GM19099 (cell line): ENCODE measurements around the gene GIPC3.

Source experiments
- POLR2A ChIP-seq: IDR thresholded peaks from 3 replicates; pipeline ENCODE4 v1.6.1; 2011; ENCODE audit warnings: low read depth; ENCODE audit not compliant: insufficient read length; ENCODE audit errors: extremely low read depth

Gene GIPC3

GRCh38 chr19:3605361-3605760 is 20.1 kb downstream of the GIPC3 start:
- no peak for TF ChIP-seq POLR2A

GRCh38 chr19:3605770-3606169 is 20.5 kb downstream of the GIPC3 start:
- no peak for TF ChIP-seq POLR2A

- no peak for TF ChIP-seq POLR2A
Measured at GRCh38 chr19:3606174-3606689, 21.0 kb downstream of the GIPC3 start.

DNA sequence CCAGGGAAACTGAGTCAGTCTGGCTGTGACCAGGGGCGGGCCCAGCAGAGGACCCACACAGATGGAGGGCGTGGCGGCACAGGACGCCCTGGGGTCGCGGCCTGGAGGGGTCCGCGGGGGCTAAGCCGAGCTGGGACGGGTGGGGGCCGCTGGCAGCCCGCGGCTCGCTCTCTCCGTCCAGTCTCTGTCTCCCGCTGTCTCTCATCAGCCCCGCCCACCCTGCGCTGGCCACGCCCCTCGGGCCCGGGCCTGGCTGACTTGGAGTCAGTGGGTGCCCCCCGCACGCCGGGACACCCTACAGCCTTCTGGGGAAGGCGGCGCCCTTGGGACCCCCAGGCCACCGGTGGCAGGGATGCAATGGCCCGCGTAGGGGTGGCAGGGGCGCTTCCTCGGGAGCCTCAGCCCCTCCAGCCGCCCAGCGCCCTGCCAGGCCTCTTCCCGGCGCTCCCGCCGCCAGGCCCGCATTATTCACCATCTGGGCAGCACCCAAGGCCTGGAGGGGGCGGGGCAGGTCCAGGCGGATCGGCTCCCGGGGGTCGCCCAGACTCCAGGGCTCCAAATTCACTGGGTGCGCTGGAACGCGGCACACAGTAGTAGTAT is 21.5 kb downstream of the GIPC3 start, which contains the start of gene TBXA2R:
Gene TBXA2R, minus strand, starts transcription at position 186 of the 600 bp plus-strand sequence. CDS start 6,241 bp downstream, outside the sequence.
- no peak for TF ChIP-seq POLR2A

DNA sequence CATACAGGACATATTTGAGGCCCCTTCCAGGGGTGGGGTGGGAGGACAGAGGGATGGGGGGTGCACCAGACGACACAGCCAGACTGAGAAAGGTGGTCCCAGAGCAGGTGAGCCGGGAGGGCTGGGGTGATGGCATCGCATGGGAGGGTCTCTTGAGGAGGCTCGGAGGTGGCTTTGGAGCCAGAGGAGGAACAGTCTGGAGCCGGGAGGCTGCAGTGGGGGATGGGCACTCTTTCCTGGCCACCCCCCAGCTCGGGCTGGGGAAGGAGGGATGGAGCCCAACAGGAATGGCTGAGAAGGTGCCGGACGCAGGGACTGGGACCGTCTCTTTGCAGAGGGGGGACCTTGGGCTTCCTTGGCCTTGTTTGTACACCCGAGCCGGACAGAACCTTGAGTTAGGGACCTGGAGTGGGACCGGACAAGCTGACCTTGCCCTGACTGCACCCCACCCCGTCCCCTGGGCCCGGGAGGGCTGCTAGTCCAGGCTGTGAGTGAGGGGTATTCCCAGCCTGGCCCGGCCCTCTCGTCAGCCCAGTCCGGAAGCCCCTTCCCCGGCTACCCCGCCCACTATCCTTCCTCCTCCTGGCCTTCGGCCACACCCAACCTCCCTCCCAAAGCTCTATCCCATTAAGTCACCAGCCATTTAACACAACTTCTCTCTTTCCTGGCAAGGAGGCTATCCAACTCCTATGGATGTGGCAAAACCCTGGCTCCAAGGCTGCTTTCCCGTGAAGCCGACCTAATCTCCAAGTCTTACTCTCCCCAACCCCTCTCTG is 22.2 kb downstream of the GIPC3 start:
- TF ChIP-seq POLR2A = no peak

- TF ChIP-seq POLR2A = no peak
Measured at GRCh38 chr19:3608079-3608641, 22.9 kb downstream of the GIPC3 start.

GRCh38 chr19:3608750-3609322 is 23.6 kb downstream of the GIPC3 start:
- TF ChIP-seq POLR2A = no peak

GRCh38 chr19:3609779-3610719 is 24.8 kb downstream of the GIPC3 start:
- no peak for TF ChIP-seq POLR2A

DNA sequence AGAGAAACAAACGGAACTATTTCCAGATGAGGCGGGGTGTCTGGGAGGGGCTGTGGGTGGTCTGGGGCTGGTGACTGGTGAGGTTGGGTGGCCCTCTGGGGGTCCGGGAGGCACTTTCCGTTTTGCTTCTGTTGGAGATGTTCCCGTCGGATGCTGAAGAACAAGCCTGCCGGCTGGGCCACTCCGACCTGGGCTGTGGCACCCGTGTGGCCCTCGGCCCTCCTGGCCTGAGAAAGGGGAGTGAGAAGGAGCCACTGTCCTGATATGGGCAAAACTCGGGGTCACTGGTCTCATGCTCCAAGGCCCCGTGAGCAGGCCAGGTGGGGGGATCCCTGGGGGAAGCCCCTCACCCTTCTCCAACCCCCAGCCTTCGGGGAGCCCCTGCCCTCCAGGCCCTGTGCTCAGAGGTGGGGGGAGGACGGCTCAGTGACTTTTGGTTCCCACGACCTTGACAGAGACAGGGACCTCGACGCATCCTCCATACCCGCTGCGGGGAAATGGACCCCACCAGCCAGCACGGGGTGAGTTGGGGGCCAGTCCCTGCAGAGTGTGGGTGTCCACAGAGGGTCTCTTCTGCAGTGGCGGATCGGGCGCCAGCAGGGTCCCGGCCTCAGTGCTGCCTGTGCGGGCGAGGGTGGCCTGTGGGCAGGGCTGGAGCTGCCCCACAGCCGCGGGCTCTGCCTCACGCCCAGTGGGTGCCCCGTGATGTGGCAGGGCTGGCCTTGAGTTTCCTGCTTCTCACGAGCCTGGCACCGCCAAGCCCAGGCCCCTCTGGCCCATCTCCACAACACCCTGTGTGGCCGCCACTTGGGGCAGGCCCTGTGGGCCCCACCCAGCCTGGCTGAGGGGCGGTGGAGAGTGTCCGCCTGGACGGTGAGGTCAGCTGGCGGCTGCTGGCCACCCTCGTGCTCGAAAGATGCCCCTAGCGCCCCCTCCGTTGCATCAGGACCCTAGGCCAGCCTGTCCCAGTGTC is 25.8 kb downstream of the GIPC3 start:
- no peak for TF ChIP-seq POLR2A

DNA sequence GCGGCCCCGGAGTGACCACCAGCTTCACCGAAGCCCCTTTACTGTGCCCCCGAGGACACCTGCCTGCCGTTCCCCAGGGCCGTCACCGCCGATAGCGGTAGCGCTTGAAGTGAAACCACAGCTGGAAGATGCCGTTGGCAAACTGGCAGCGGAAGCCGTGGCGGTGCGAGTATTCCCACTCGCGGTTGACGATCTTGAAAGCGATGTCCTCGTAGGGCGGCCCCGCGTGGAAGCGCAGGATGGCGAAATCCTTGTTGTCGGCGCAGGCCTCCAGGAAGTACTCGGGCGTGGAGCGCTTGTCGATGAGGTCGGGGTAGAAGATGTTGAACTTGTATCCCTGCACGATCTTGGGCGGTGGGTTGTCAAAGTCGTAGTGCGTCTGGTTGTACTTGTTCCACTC is 26.6 kb downstream of the GIPC3 start:
- no peak for TF ChIP-seq POLR2A

DNA sequence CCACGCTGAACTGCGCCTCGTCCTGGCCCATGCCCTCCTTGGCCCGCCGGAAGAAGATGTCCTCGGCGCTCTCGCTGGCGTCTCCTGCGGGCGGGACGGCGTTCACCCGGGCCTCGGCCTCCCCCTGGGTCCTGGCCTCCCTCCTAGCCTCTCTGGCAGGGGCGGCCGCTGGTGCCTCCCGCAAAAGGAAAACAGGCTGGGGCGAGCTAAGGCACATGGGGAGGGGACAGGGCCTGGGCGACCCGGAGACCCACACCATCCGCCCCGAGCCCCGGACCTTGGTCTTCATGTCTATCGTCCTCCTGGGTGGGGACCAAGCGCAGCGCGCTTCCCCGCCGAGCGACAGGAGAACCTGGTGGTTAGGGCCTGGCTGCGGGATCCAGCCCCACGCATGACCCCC is 27.1 kb downstream of the GIPC3 start:
- TF ChIP-seq POLR2A = no peak

GRCh38 chr19:3612901-3613741 is 27.8 kb downstream of the GIPC3 start:
- TF ChIP-seq POLR2A = no peak
